GM12892 (cell line): ENCODE data around the gene RBM28.

Experiments used
- POLR2A ChIP-seq: IDR thresholded peaks from 2 replicates; pipeline ENCODE4 v1.6.1; 2011; ENCODE audit warnings: low read depth, low read length, control low read depth
- POLR2AphosphoS5 ChIP-seq: IDR thresholded peaks from 2 replicates; pipeline ENCODE4 v1.6.1; 2011; ENCODE audit warnings: low read depth, low read length, control low read depth
- TAF1 ChIP-seq: IDR thresholded peaks from 2 replicates; pipeline ENCODE4 v1.6.1; 2011; ENCODE audit warnings: low read depth, mild to moderate bottlenecking, control low read depth, low read length, borderline replicate concordance

DNA sequence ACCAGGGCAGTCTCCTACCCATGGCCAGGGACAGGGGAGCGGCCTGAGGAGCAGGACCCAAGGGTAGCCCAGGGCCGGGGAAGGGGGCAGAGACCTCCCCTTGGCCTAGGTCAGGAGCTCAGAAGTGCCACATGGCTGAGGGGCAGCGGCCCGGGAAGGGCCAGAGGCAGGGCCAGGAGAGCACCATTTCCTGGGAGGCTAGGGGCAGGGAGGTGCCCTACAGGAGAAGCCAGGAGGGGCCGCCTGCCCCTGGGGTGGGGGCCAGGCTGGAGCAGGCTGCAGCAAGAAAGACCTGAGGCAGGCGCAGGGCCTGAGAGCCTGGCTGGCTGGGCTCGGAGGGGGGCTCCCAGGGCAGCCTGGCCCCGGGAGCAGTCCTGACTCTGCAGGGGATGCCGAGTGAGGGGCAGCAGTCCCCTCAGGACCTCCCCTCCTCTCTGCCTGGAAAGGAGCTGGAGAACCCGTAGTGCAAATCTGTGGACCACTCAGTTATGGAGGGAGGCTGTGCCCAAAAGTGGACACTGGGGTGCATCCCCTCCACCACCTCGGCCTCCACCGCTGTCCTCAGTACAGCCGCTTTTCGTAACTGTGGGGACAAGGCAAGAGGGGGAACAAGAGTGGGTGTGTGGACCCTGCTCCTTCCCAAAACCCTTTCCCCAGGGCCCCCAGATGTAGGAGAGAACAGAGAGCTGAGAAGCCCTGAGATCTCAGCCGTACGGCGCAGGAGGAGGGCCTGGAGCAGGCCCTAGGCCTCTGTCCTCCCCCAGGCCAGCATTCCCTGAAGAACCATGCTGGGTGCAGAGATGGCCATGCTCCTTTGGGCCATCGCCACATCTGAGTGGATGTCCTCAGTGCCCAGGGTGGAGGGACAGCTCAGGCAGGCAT, 49.0 kb upstream of the RBM28 start:
- TF ChIP-seq POLR2A: no peak
- no peak for TF ChIP-seq POLR2AphosphoS5
- TF ChIP-seq TAF1: no peak
